Activated naive CD4-positive, alpha-beta T cell treated with anti-CD3 and anti-CD28 coated beads for 36 hours (primary cell): ENCODE measurements around the gene NHSL2. TPM values are rescaled to one million over a fixed set of nuclear protein-coding genes. Genes with fewer than 3 reads are reported as not detected.

Source experiments
- CTCF ChIA-PET: fragments of 350-600 bp; sonication (Branson Sonifier 250); formaldehyde crosslinking; loops from one replicate; lab custom pipeline; 2021; ENCODE audit warnings: antibody characterized with exemption; lab: Charles Lee
- DNase-seq: peaks from one replicate; pipeline ENCODE4 v3.0.0-alpha.2; 2020
- H3K27ac Mint-ChIP-seq: one replicate; pipeline ENCODE4 v1.8.0; 2021; ENCODE audit warnings: mild to moderate bottlenecking, mixed read lengths
- H3K27me3 Mint-ChIP-seq: one replicate; pipeline ENCODE4 v1.8.0; 2021; ENCODE audit warnings: low read depth, mixed read lengths
- H3K36me3 Mint-ChIP-seq: one replicate; pipeline ENCODE4 v1.8.0; 2021; ENCODE audit warnings: low read depth, mixed read lengths
- H3K4me1 Mint-ChIP-seq: one replicate; pipeline ENCODE4 v1.8.0; 2021; ENCODE audit warnings: low read depth, mixed read lengths
- H3K4me3 Mint-ChIP-seq: one replicate; pipeline ENCODE4 v1.8.0; 2021; ENCODE audit warnings: mild to moderate bottlenecking, moderate library complexity, mixed read lengths
- H3K9me3 Mint-ChIP-seq: one replicate; pipeline ENCODE4 v1.8.0; 2021; ENCODE audit warnings: mixed read lengths
- intact Hi-C: fragments of 100-400 bp; cut with micrococcal nuclease; formaldehyde crosslinking; loops from one replicate; pipeline ENCODE4 v1.15.1; 2023
- total RNA-seq, 2 experiments: library from RNA; stranded (reverse); gene quantifications; one replicate each; pipeline ENCODE4 v1.2.3, GENCODE V29; 2021

The NHSL2 gene
- total RNA-seq, 2 experiments from 2014 or later: 0.10 to 0.41 TPM

DNA sequence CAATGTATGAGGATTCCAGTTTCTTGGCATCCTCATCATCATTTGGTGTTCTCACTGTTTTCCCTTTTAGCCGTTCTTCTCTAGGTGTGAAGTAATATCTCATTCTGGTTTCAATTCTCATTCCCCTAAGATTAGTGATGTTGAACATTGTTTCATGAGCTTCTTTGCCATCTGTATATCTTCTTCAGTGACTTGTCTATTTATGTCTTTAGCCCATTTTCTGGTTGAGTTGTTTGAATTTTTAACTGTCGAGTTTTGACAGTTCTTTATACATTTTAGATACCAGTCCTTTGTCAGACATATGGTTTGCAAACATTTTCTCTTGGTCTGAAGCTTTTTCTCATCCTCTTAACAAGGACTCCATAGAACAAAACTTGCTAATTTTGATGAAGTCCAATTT lies 101.1 kb downstream of the NHSL2 start:
- H3K9me3 Mint-ChIP-seq: no peaks in the 10 kb centered on the region
- CTCF ChIA-PET: interaction anchor here (0.7 kb wide), 1 partner anchor 13 kb away, joined by 6 read pairs; no protein-coding TSS in a partner anchor
- no peaks in the 10 kb centered on the region for H3K4me1 Mint-ChIP-seq
- peaks cover 4% of the 10 kb centered on the region for H3K27me3 Mint-ChIP-seq
- no peak overlapping the region for H3K27ac Mint-ChIP-seq
- no peak overlapping the region for H3K4me3 Mint-ChIP-seq
- no peak for DNase-seq
- H3K36me3 Mint-ChIP-seq: no peaks in the 10 kb centered on the region
- intact Hi-C loops: loop anchor here (10.0 kb wide), 1 partner anchor 263 kb away; the partner anchor contains the start of gene RPS4X

DNA sequence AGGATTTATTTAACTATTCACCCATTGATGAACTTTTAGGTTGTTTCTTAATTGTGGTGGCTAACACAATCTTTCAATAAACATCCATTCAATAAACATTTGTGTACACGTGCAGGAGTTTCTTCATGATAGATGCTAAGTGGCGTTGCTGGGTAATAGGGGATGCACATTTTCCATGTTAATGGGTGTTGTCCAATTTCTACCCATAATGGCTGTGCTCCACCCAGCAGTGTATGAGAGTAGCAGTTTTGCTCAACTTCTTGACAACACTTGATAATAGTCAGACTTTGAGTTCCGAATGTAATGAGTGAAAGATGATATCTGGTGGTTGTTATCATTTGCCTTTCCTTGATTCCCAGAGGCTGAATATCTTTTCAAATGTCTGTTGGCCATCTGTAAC lies 104.7 kb downstream of the NHSL2 start:
- Mint-ChIP-seq H3K4me1 (peaks cover 12% of the 10 kb centered on the region), H3K9me3 (no peaks in the 10 kb centered on the region), H3K27ac (no peak overlapping the region), H3K27me3 (peaks cover 8% of the 10 kb centered on the region), H3K36me3 (no peaks in the 10 kb centered on the region), H3K4me3 (no peak overlapping the region)
- CTCF ChIA-PET: interaction anchor here (0.7 to 0.9 kb wide), 2 partner anchors 13 to 112 kb away, joined by 3 read pairs; no protein-coding TSS in a partner anchor
- DNase-seq: no peak
- intact Hi-C loops: loop anchor here (10.0 kb wide), 1 partner anchor 259 kb away; the partner anchor contains the start of gene RPS4X

- Mint-ChIP-seq H3K4me3 (no peak overlapping the region), H3K4me1 (peaks cover 25% of the 10 kb centered on the region), H3K36me3 (no peaks in the 10 kb centered on the region), H3K27ac (no peak overlapping the region), H3K27me3 (peaks cover 8% of the 10 kb centered on the region), H3K9me3 (no peaks in the 10 kb centered on the region)
- intact Hi-C loops: loop anchor here (10.0 kb wide), 1 partner anchor 258 kb away; the partner anchor contains the start of gene RPS4X
- DNase-seq: no peak
- CTCF ChIA-PET: interaction anchor here (0.7 to 2.2 kb wide), 8 partner anchors 12 to 348 kb away, joined by 3 to 21 read pairs (median 3); partner anchors contain the start of gene RTL5
These were observed 106.5 kb downstream of the NHSL2 start for GRCh38 chrX:72016881-72017783.

GRCh38 chrX:72018277-72019112 lies 107.8 kb downstream of the NHSL2 start:
- CTCF ChIA-PET: interaction anchor here (0.6 to 2.2 kb wide), 13 partner anchors 11 to 349 kb away, joined by 3 to 21 read pairs (median 3); partner anchors contain the start of gene RTL5
- Mint-ChIP-seq H3K27ac (no peak overlapping the region), H3K27me3 (peaks cover 10% of the 10 kb centered on the region), H3K4me1 (peaks cover 25% of the 10 kb centered on the region), H3K4me3 (no peak overlapping the region), H3K9me3 (no peaks in the 10 kb centered on the region), H3K36me3 (no peaks in the 10 kb centered on the region)
- intact Hi-C loops: loop anchor here (1.0 to 10.0 kb wide), 5 partner anchors 82 to 256 kb away; partner anchors contain the start of genes NHSL2, PIN4 and RPS4X
- peak; percentile 84 for DNase-seq

GRCh38 chrX:72019487-72019886 lies 108.8 kb downstream of the NHSL2 start:
- no peaks in the 10 kb centered on the region for H3K36me3 Mint-ChIP-seq
- intact Hi-C loops: loop anchor here (2.0 to 10.0 kb wide), 2 partner anchors 81 to 255 kb away; partner anchors contain the start of gene RPS4X
- H3K9me3 Mint-ChIP-seq: no peaks in the 10 kb centered on the region
- H3K4me3 Mint-ChIP-seq: no peak overlapping the region
- H3K27ac Mint-ChIP-seq: no peak overlapping the region
- peaks cover 10% of the 10 kb centered on the region for H3K27me3 Mint-ChIP-seq
- no peak for DNase-seq
- CTCF ChIA-PET: interaction anchor here (0.5 to 2.2 kb wide), 5 partner anchors 96 to 227 kb away, joined by 3 to 21 read pairs (median 4); partner anchors contain the start of gene RTL5
- H3K4me1 Mint-ChIP-seq: peaks cover 25% of the 10 kb centered on the region

GRCh38 chrX:72020204-72020603 lies 109.6 kb downstream of the NHSL2 start:
- intact Hi-C loops: no loop called here
- Mint-ChIP-seq H3K27me3 (peaks cover 10% of the 10 kb centered on the region), H3K27ac (no peak overlapping the region)

GRCh38 chrX:72020788-72021187 lies 110.1 kb downstream of the NHSL2 start:
- peaks cover 10% of the 10 kb centered on the region for H3K27me3 Mint-ChIP-seq
- H3K4me3 Mint-ChIP-seq: no peak overlapping the region
- H3K4me1 Mint-ChIP-seq: peaks cover 25% of the 10 kb centered on the region
- intact Hi-C loops: no loop called here
- CTCF ChIA-PET: interaction anchor here (0.7 to 4.0 kb wide), 9 partner anchors 8 to 111 kb away, joined by 3 to 19 read pairs (median 3); partner anchors contain the start of gene RTL5
- no peak overlapping the region for H3K27ac Mint-ChIP-seq
- no peaks in the 10 kb centered on the region for H3K36me3 Mint-ChIP-seq
- no peak for DNase-seq
- H3K9me3 Mint-ChIP-seq: no peaks in the 10 kb centered on the region

More at GRCh38 chrX:72020204-72020603, 109.6 kb downstream of the NHSL2 start:
- Mint-ChIP-seq H3K4me3 (no peak overlapping the region), H3K9me3 (no peaks in the 10 kb centered on the region), H3K36me3 (no peaks in the 10 kb centered on the region), H3K4me1 (peaks cover 25% of the 10 kb centered on the region)
- no peak for DNase-seq
- CTCF ChIA-PET: interaction anchor here (0.5 to 4.0 kb wide), 8 partner anchors 21 to 227 kb away, joined by 3 to 19 read pairs (median 3); partner anchors contain the start of gene RTL5

GRCh38 chrX:72021975-72022374 lies 111.3 kb downstream of the NHSL2 start:
- DNase-seq: peak; percentile 39
- intact Hi-C loops: loop anchor here (1.0 kb wide), 1 partner anchor 23 kb away; no protein-coding TSS in a partner anchor
- Mint-ChIP-seq H3K27me3 (peaks cover 5% of the 10 kb centered on the region), H3K27ac (no peak overlapping the region), H3K9me3 (no peaks in the 10 kb centered on the region), H3K36me3 (no peaks in the 10 kb centered on the region), H3K4me1 (peaks cover 28% of the 10 kb centered on the region), H3K4me3 (no peak overlapping the region)
- CTCF ChIA-PET: interaction anchor here (0.7 to 4.0 kb wide), 10 partner anchors 9 to 487 kb away, joined by 3 to 19 read pairs (median 3); partner anchors contain the start of gene NHSL2

GRCh38 chrX:72023071-72023470 lies 112.4 kb downstream of the NHSL2 start:
- H3K27me3 Mint-ChIP-seq: peaks cover 5% of the 10 kb centered on the region
- peaks cover 28% of the 10 kb centered on the region for H3K4me1 Mint-ChIP-seq
- CTCF ChIA-PET: interaction anchor here (1.0 to 4.0 kb wide), 3 partner anchors 9 to 24 kb away, joined by 5 to 19 read pairs (median 6); no protein-coding TSS in a partner anchor
- no peak overlapping the region for H3K4me3 Mint-ChIP-seq
- H3K9me3 Mint-ChIP-seq: no peaks in the 10 kb centered on the region
- intact Hi-C loops: no loop called here
- no peaks in the 10 kb centered on the region for H3K36me3 Mint-ChIP-seq
- H3K27ac Mint-ChIP-seq: no peak overlapping the region
- DNase-seq: no peak

GRCh38 chrX:72025236-72025770 lies 114.7 kb downstream of the NHSL2 start:
- Mint-ChIP-seq H3K9me3 (no peaks in the 10 kb centered on the region), H3K27ac (no peak overlapping the region), H3K4me3 (no peak overlapping the region), H3K27me3 (peaks cover 2% of the 10 kb centered on the region), H3K4me1 (peaks cover 17% of the 10 kb centered on the region), H3K36me3 (no peaks in the 10 kb centered on the region)
- no peak for DNase-seq
- CTCF ChIA-PET: no interaction called here
- intact Hi-C loops: no loop called here

- Mint-ChIP-seq H3K27ac (no peak overlapping the region), H3K27me3 (peaks cover 2% of the 10 kb centered on the region), H3K9me3 (no peaks in the 10 kb centered on the region), H3K4me3 (no peak overlapping the region), H3K36me3 (no peaks in the 10 kb centered on the region), H3K4me1 (peaks cover 8% of the 10 kb centered on the region)
- intact Hi-C loops: no loop called here
- DNase-seq: no peak
- CTCF ChIA-PET: interaction anchor here (0.8 kb wide), 1 partner anchor 101 kb away, joined by 3 read pairs; no protein-coding TSS in a partner anchor
These were observed 115.8 kb downstream of the NHSL2 start for GRCh38 chrX:72026341-72027023.
